ENCODE data around the gene ZDHHC7. TPM values are rescaled to one million over a fixed set of nuclear protein-coding genes. Genes with fewer than 3 reads are reported as not detected.

The ZDHHC7 gene
- total RNA-seq, 6 experiments from 2014 or later, result 73.9 to 90.4 (median 78.1) TPM

GRCh38 chr16:84993926-84994325 is 17.4 kb downstream of the ZDHHC7 start:
- peak overlapping the region; percentile 99 for H3K27ac Mint-ChIP-seq
- H3K4me3 Mint-ChIP-seq, result peak overlapping the region; percentile 82; the same call in 1 of the 2 replicates
- DNase-seq, result no peak
- peaks cover 47% of the 10 kb centered on the region for H3K4me1 Mint-ChIP-seq (ENCODE audit: low read depth)
- peaks cover 53% of the 10 kb centered on the region for H3K36me3 Mint-ChIP-seq (ENCODE audit: low read depth)
- TF ChIP-seq CTCF (IDR thresholded peaks at IDR 0.05), result no peak
- no peaks in the 10 kb centered on the region for H3K9me3 Mint-ChIP-seq
- no peaks in the 10 kb centered on the region for H3K27me3 Mint-ChIP-seq (ENCODE audit: insufficient read depth)

- H3K4me1 Mint-ChIP-seq (ENCODE audit: low read depth), result peaks cover 39% of the 10 kb centered on the region
- peak overlapping the region; percentile 66 for H3K27ac Mint-ChIP-seq
- H3K36me3 Mint-ChIP-seq (ENCODE audit: low read depth), result peaks cover 64% of the 10 kb centered on the region
- H3K27me3 Mint-ChIP-seq (ENCODE audit: insufficient read depth), result peaks cover 1% of the 10 kb centered on the region; the same call in 1 of the 2 replicates
- H3K9me3 Mint-ChIP-seq, result no peaks in the 10 kb centered on the region
- DNase-seq, result no peak
- TF ChIP-seq CTCF (IDR thresholded peaks at IDR 0.05), result no peak
- no peak overlapping the region for H3K4me3 Mint-ChIP-seq
These were observed 18.6 kb downstream of the ZDHHC7 start for GRCh38 chr16:84992717-84993075.

GRCh38 chr16:84990782-84991181 is 20.6 kb downstream of the ZDHHC7 start:
- Mint-ChIP-seq H3K27me3 (ENCODE audit: insufficient read depth) (peaks cover 1% of the 10 kb centered on the region; the same call in 1 of the 2 replicates), H3K9me3 (no peaks in the 10 kb centered on the region), H3K36me3 (ENCODE audit: low read depth) (peaks cover 72% of the 10 kb centered on the region), H3K27ac (no peak overlapping the region), H3K4me3 (no peak overlapping the region), H3K4me1 (ENCODE audit: low read depth) (peaks cover 50% of the 10 kb centered on the region)
- TF ChIP-seq CTCF (IDR thresholded peaks at IDR 0.05), result no peak
- DNase-seq, result no peak

- H3K27ac Mint-ChIP-seq, result no peak overlapping the region
These were observed 21.4 kb downstream of the ZDHHC7 start for GRCh38 chr16:84989749-84990620.

More at GRCh38 chr16:84989749-84990620, 21.4 kb downstream of the ZDHHC7 start:
- H3K4me1 Mint-ChIP-seq (ENCODE audit: low read depth), result peaks cover 50% of the 10 kb centered on the region
- H3K36me3 Mint-ChIP-seq (ENCODE audit: low read depth), result peaks cover 72% of the 10 kb centered on the region
- no peak overlapping the region for H3K4me3 Mint-ChIP-seq
- DNase-seq, result no peak
- peaks cover 1% of the 10 kb centered on the region; the same call in 1 of the 2 replicates for H3K27me3 Mint-ChIP-seq (ENCODE audit: insufficient read depth)
- no peak for TF ChIP-seq CTCF (IDR thresholded peaks at IDR 0.05)
- H3K9me3 Mint-ChIP-seq, result no peaks in the 10 kb centered on the region

All from HFFc6 (cell line).